A549 (cell line): ENCODE measurements around the gene PPP1R3C. TPM values are rescaled to one million over a fixed set of nuclear protein-coding genes. Genes with fewer than 3 reads are reported as not detected.
A peak's percentile ranks its signal among the peaks of the same experiment; 100 is the strongest.

Experiments
- ATAC-seq, 2 experiments: fragments of 200-7000 bp in 1 of 2; fragments of >200 bp in 1 of 2; cut with Nextera tagmentation in 1 of 2; cut with Tn5 transposase in 1 of 2; 3 replicates each; pipeline versions ENCODE4 v1.8.0 to v1.9.1; 2018 to 2020; ENCODE audit warnings: mild to moderate bottlenecking in 1 of 2, moderate library complexity in 1 of 2
- CTCF ChIA-PET: fragments of 300-600 bp; sonication (Branson Sonifier 250); formaldehyde crosslinking; extraction: SDS; loops from one replicate; lab custom pipeline; 2021; ENCODE audit warnings: antibody characterized with exemption, inconsistent platforms; lab: Yijun Ruan, JAX
- POLR2A ChIA-PET: fragments of 350-600 bp; formaldehyde crosslinking; extraction: SDS; loops from one replicate; lab custom pipeline; 2021; ENCODE audit warnings: antibody characterized with exemption, inconsistent platforms; lab: Yijun Ruan, JAX
- DNase-seq, 2 experiments: peaks; one replicate each; pipeline versions ENCODE4 v3.0.0 to v3.0.0-alpha.2; 2011 to 2016; ENCODE audit warnings: low read depth in 1 of 2, low spot score in 1 of 2
- FAIRE-seq: peaks from 2 replicates; lab custom pipeline; 2011; peaks lifted over from hg19 to GRCh38; lab: Jason Lieb, UNC
- H3K27ac ChIP-seq, 2 experiments: fragments of >200 bp; sonication (Bioruptor Twin); formaldehyde crosslinking; 3 replicates each; pipeline ENCODE4 v1.5.1; 2016 to 2017
- H3K4me1 ChIP-seq: fragments of >200 bp; sonication (Bioruptor Twin); formaldehyde crosslinking; 3 replicates; pipeline ENCODE4 v1.6.1; 2016
- H3K4me2 ChIP-seq: fragments of >200 bp; sonication (Bioruptor Twin); formaldehyde crosslinking; 3 replicates; pipeline ENCODE4 v1.6.1; 2016
- H3K4me3 ChIP-seq: fragments of >200 bp; sonication (Bioruptor Twin); formaldehyde crosslinking; 3 replicates; pipeline ENCODE4 v1.5.1; 2016
- H3K9me3 ChIP-seq: fragments of >200 bp; sonication (Bioruptor Twin); formaldehyde crosslinking; 3 replicates; pipeline ENCODE4 v1.6.1; 2016
- BCL3 ChIP-seq: fragments of >200 bp; sonication (Bioruptor Twin); formaldehyde crosslinking; IDR thresholded peaks from 3 replicates; pipeline ENCODE4 v1.6.1; 2016
- CEBPB ChIP-seq, 2 experiments: fragments of >200 bp in 1 of 2; sonication (Bioruptor Twin) in 1 of 2; formaldehyde crosslinking in 1 of 2; IDR thresholded peaks; 2 replicates each; pipeline ENCODE4 v1.6.1; 2012 to 2016
- CTCF ChIP-seq: fragments of >200 bp; sonication (Bioruptor Twin); formaldehyde crosslinking; IDR thresholded peaks from 3 replicates; pipeline ENCODE4 v1.5.1; 2016
- EHMT2 ChIP-seq: fragments of 200-600 bp; sonication (generic); IDR thresholded peaks from 2 replicates; pipeline ENCODE4 v1.6.1; 2016; ENCODE audit warnings: antibody characterized with exemption, low read depth, mild to moderate bottlenecking, moderate library complexity
- ELK1 ChIP-seq: fragments of 150-350 bp; IDR thresholded peaks from 2 replicates; pipeline ENCODE4 v1.6.1; 2014; ENCODE audit warnings: low read depth, mild to moderate bottlenecking, low read length
- EP300 ChIP-seq, 2 experiments: fragments of >200 bp; sonication (Bioruptor Twin); formaldehyde crosslinking; IDR thresholded peaks; 2 replicates in 1 of 2; 3 replicates in 1 of 2; pipeline ENCODE4 v1.6.1; 2016 to 2017
- FOSB ChIP-seq: fragments of 250-450 bp; sonication (Bioruptor Pico); IDR thresholded peaks from 2 replicates; pipeline ENCODE4 v1.5.0; 2020; ENCODE audit warnings: mild to moderate bottlenecking, moderate library complexity
- FOSL2 ChIP-seq, 2 experiments: fragments of 450-650 bp in 1 of 2; fragments of >200 bp in 1 of 2; sonication (Bioruptor Twin) in 1 of 2; formaldehyde crosslinking; IDR thresholded peaks; 2 replicates each; pipeline versions ENCODE4 v1.5.0 to v1.6.1; 2016 to 2020; ENCODE audit warnings: mild to moderate bottlenecking in 1 of 2, moderate library complexity in 1 of 2
- HES2 ChIP-seq: fragments of >200 bp; sonication (Bioruptor Twin); formaldehyde crosslinking; IDR thresholded peaks from 2 replicates; pipeline ENCODE4 v1.6.1; 2016
- HEYL ChIP-seq: fragments of 250-450 bp; sonication (Bioruptor Pico); IDR thresholded peaks from 2 replicates; pipeline ENCODE4 v1.8.0; 2021; ENCODE audit warnings: mild to moderate bottlenecking, moderate library complexity
- HMGXB4 ChIP-seq: fragments of 250-450 bp; sonication (Bioruptor Pico); IDR thresholded peaks from 2 replicates; pipeline ENCODE4 v1.5.0; 2021; ENCODE audit warnings: mild to moderate bottlenecking, moderate library complexity, borderline replicate concordance
- HOXA7 ChIP-seq: fragments of 250-450 bp; sonication (Bioruptor Pico); IDR thresholded peaks from 2 replicates; pipeline ENCODE4 v1.5.0; 2020; ENCODE audit warnings: mild to moderate bottlenecking, moderate library complexity
- JUN ChIP-seq, 2 experiments: fragments of >200 bp; sonication (Bioruptor Twin); formaldehyde crosslinking; IDR thresholded peaks; 2 replicates in 1 of 2; 3 replicates in 1 of 2; pipeline ENCODE4 v1.6.1; 2016 to 2017
- JUNB ChIP-seq: fragments of >200 bp; sonication (Bioruptor Twin); formaldehyde crosslinking; IDR thresholded peaks from 2 replicates; pipeline ENCODE4 v1.6.1; 2016
- KDM1A ChIP-seq: fragments of 200-600 bp; sonication (generic); IDR thresholded peaks from 2 replicates; pipeline ENCODE4 v1.6.1; 2016; ENCODE audit warnings: low read depth, mild to moderate bottlenecking
- MAX ChIP-seq: IDR thresholded peaks from 2 replicates; pipeline ENCODE4 v1.6.1; 2012
- MAZ ChIP-seq: fragments of 150-350 bp; IDR thresholded peaks from 2 replicates; pipeline ENCODE4 v1.6.1; 2014; ENCODE audit warnings: antibody characterized with exemption, low read depth, low read length, borderline replicate concordance
- MYC ChIP-seq: IDR thresholded peaks from 2 replicates; pipeline ENCODE4 v1.6.1; 2012; ENCODE audit warnings: mild to moderate bottlenecking, inconsistent platforms, low read length, improper control_type of control experiment, borderline replicate concordance
- PHF8 ChIP-seq: fragments of 200-600 bp; sonication (generic); IDR thresholded peaks from 2 replicates; pipeline ENCODE4 v1.6.1; 2016; ENCODE audit warnings: low read depth, mild to moderate bottlenecking, antibody characterized with exemption, moderate library complexity, borderline replicate concordance
- POLR2AphosphoS2 ChIP-seq: conservative IDR thresholded peaks from 2 replicates; pipeline ENCODE4 v1.6.1; 2012; ENCODE audit warnings: low read length, improper control_type of control experiment, inconsistent platforms
- RAD21 ChIP-seq, 2 experiments: fragments of >200 bp in 1 of 2; sonication (Bioruptor Twin) in 1 of 2; formaldehyde crosslinking in 1 of 2; IDR thresholded peaks in 1 of 2; conservative IDR thresholded peaks in 1 of 2; 2 replicates in 1 of 2; 3 replicates in 1 of 2; pipeline ENCODE4 v1.6.1; 2012 to 2018; ENCODE audit warnings: inconsistent platforms in 1 of 2
- RCOR1 ChIP-seq: fragments of 150-350 bp; IDR thresholded peaks from 2 replicates; pipeline ENCODE4 v1.6.1; 2014; ENCODE audit warnings: antibody characterized with exemption, low read length, low read depth
- RNF2 ChIP-seq: fragments of 200-600 bp; sonication (generic); IDR thresholded peaks from 2 replicates; pipeline ENCODE4 v1.6.1; 2016; ENCODE audit warnings: low read depth, mild to moderate bottlenecking, antibody characterized with exemption, moderate library complexity, borderline replicate concordance
- SMC3 ChIP-seq: fragments of >200 bp; sonication (Bioruptor Twin); formaldehyde crosslinking; IDR thresholded peaks from 3 replicates; pipeline ENCODE4 v1.6.1; 2018; ENCODE audit warnings: inconsistent platforms
- TFCP2L1 ChIP-seq: fragments of 250-450 bp; sonication (Bioruptor Pico); IDR thresholded peaks from 2 replicates; pipeline ENCODE4 v1.5.0; 2021; ENCODE audit warnings: mild to moderate bottlenecking
- TP53 ChIP-seq: fragments of 250-450 bp; sonication (Bioruptor Pico); IDR thresholded peaks from 2 replicates; pipeline ENCODE4 v1.5.0; 2021; ENCODE audit warnings: mild to moderate bottlenecking, moderate library complexity
- USF2 ChIP-seq: fragments of 450-650 bp; IDR thresholded peaks from 2 replicates; pipeline ENCODE4 v1.6.1; 2014; ENCODE audit warnings: antibody characterized with exemption
- WGBS: methylation state at CpG from one replicate; pipeline ENCODE4 v1.1.6; 2017; ENCODE audit errors: missing lambda C conversion rate; 5-methylcytosine and 5-hydroxymethylcytosine counted together
- polyA plus RNA-seq, 4 experiments: library from polyadenylated mRNA; depleted of rRNA in 3 of 4; stranded (reverse); fragments of >200 nt; fragmentation: RNase III in 1 of 4; extraction: RNeasy Plus Mini Kit Qiagen cat#74134 plus additional on column Dnase treatment in 1 of 4; gene quantifications; 2 replicates in 3 of 4; 3 replicates in 1 of 4; pipeline ENCODE4 v1.2.3, GENCODE V29; 2011 to 2017

PPP1R3C gene
- polyA plus RNA-seq, 2 of the 4 experiments (the other 2 are of a cell fraction): 10.5 to 20.0 TPM

GRCh38 chr10:91597197-91597881 is 35.5 kb downstream of the PPP1R3C start:
- no peak for TF ChIP-seq ELK1
- TF ChIP-seq MYC: no peak
- 0 out of 5 replicates have a peak, but pooled peaks of 1 of the 2 experiments have one; percentile 7 for TF ChIP-seq RAD21 (conservative IDR thresholded peaks at IDR 0.05 in 1 of 2, IDR thresholded peaks at IDR 0.05 in 1 of 2)
- TF ChIP-seq HEYL (CRISPR knock-in tag): 0 out of 2 replicates have a peak, but pooled peaks have one; percentile 19
- TF ChIP-seq TFCP2L1 (CRISPR knock-in tag): no peak
- TF ChIP-seq JUNB: peak; percentile 19
- no peak for TF ChIP-seq HOXA7 (CRISPR knock-in tag)
- TF ChIP-seq FOSB: no peak
- Histone ChIP-seq H3K4me1 (peaks cover 59% of the 10 kb centered on the region), H3K9me3 (no peaks in the 10 kb centered on the region), H3K27ac (peak overlapping the region; percentile 93 to 94), H3K4me2 (peak overlapping the region; percentile 72), H3K4me3 (no peak overlapping the region)
- CTCF ChIA-PET: interaction anchor here (0.8 to 1.8 kb wide), 7 partner anchors 25 to 147 kb away, joined by 3 to 13 read pairs (median 3); no protein-coding TSS in a partner anchor
- FAIRE-seq: no peak
- WGBS: 18% methylated on average over 7 of the region's 7 CpGs
- ATAC-seq: peak; percentile 65 to 75
- POLR2A ChIA-PET: interaction anchor here (1.2 to 2.0 kb wide), 2 partner anchors 16 to 35 kb away, joined by 3 to 13 read pairs; partner anchors contain the start of gene PPP1R3C
- DNase-seq: peak in 1 of 2 experiments; percentile 77

GRCh38 chr10:91596825-91597196 is 36.1 kb downstream of the PPP1R3C start:
- FAIRE-seq: no peak
- Histone ChIP-seq H3K27ac (peak overlapping the region; percentile 93 to 94), H3K4me2 (peak overlapping the region; percentile 72), H3K9me3 (no peaks in the 10 kb centered on the region), H3K4me1 (peaks cover 64% of the 10 kb centered on the region), H3K4me3 (no peak overlapping the region)
- 5% methylated on average over 1 of the region's 1 CpG for WGBS
- POLR2A ChIA-PET: interaction anchor here (1.2 to 2.0 kb wide), 2 partner anchors 17 to 36 kb away, joined by 3 to 13 read pairs; partner anchors contain the start of gene PPP1R3C
- CTCF ChIA-PET: interaction anchor here (0.8 to 3.5 kb wide), 8 partner anchors 26 to 148 kb away, joined by 3 to 13 read pairs (median 4); no protein-coding TSS in a partner anchor
- peak in 1 of 2 experiments; percentile 87 for DNase-seq
- ATAC-seq: peak; percentile 67 to 70
- TF ChIP-seq HMGXB4 (CRISPR knock-in tag): no peak
- no peak for TF ChIP-seq PHF8
- TF ChIP-seq RNF2: no peak
- peak; percentile 17 to 51; a peak in 1 of 4 replicates for TF ChIP-seq CEBPB (IDR thresholded peaks at IDR 0.05)
- no peak for TF ChIP-seq KDM1A
- no peak for TF ChIP-seq MAZ
- no peak for TF ChIP-seq RCOR1
- peak; percentile 57 to 62; a peak in 3 of 5 replicates for TF ChIP-seq EP300 (IDR thresholded peaks at IDR 0.05)
- TF ChIP-seq RAD21 (conservative IDR thresholded peaks at IDR 0.05 in 1 of 2, IDR thresholded peaks at IDR 0.05 in 1 of 2): 0 out of 5 replicates have a peak, but pooled peaks of 1 of the 2 experiments have one; percentile 21
- no peak for TF ChIP-seq TP53 (CRISPR knock-in tag)
- TF ChIP-seq JUN (IDR thresholded peaks at IDR 0.05): peak; percentile 56; a peak in 3 of 5 replicates
- no peak for TF ChIP-seq EHMT2
- peak; percentile 51; the same call in 1 of the 3 replicates for TF ChIP-seq BCL3
- TF ChIP-seq USF2: no peak
- no peak for TF ChIP-seq POLR2AphosphoS2
- TF ChIP-seq JUNB: peak; percentile 81
- TF ChIP-seq HES2: no peak
- TF ChIP-seq SMC3: 0 out of 3 replicates have a peak, but pooled peaks have one; percentile 19
- TF ChIP-seq MAX: no peak
- TF ChIP-seq CTCF: no peak
- no peak for TF ChIP-seq FOSL2 (IDR thresholded peaks at IDR 0.05)
- TF ChIP-seq FOSL2 (CRISPR knock-in tag; IDR thresholded peaks at IDR 0.05): peak; percentile 50
